ENCODE measurements around the gene CIT. TPM values are rescaled to one million over a fixed set of nuclear protein-coding genes. Genes with fewer than 3 reads are reported as not detected.

Gene CIT, protein sequence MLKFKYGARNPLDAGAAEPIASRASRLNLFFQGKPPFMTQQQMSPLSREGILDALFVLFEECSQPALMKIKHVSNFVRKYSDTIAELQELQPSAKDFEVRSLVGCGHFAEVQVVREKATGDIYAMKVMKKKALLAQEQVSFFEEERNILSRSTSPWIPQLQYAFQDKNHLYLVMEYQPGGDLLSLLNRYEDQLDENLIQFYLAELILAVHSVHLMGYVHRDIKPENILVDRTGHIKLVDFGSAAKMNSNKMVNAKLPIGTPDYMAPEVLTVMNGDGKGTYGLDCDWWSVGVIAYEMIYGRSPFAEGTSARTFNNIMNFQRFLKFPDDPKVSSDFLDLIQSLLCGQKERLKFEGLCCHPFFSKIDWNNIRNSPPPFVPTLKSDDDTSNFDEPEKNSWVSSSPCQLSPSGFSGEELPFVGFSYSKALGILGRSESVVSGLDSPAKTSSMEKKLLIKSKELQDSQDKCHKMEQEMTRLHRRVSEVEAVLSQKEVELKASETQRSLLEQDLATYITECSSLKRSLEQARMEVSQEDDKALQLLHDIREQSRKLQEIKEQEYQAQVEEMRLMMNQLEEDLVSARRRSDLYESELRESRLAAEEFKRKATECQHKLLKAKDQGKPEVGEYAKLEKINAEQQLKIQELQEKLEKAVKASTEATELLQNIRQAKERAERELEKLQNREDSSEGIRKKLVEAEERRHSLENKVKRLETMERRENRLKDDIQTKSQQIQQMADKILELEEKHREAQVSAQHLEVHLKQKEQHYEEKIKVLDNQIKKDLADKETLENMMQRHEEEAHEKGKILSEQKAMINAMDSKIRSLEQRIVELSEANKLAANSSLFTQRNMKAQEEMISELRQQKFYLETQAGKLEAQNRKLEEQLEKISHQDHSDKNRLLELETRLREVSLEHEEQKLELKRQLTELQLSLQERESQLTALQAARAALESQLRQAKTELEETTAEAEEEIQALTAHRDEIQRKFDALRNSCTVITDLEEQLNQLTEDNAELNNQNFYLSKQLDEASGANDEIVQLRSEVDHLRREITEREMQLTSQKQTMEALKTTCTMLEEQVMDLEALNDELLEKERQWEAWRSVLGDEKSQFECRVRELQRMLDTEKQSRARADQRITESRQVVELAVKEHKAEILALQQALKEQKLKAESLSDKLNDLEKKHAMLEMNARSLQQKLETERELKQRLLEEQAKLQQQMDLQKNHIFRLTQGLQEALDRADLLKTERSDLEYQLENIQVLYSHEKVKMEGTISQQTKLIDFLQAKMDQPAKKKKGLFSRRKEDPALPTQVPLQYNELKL (N-terminal part only)
- total RNA-seq: 10 to 100 TPM in 1 of 5 experiments, 1 to 10 TPM in 4; 1.6 to 69.9 (median 3.6) TPM
- under 1 TPM; 0.43 to 0.63 TPM for polyA plus RNA-seq
- 4.8 reads per million, percentile 23 among the genes with 10 or more reads in this experiment for total RNA-seq

DNA sequence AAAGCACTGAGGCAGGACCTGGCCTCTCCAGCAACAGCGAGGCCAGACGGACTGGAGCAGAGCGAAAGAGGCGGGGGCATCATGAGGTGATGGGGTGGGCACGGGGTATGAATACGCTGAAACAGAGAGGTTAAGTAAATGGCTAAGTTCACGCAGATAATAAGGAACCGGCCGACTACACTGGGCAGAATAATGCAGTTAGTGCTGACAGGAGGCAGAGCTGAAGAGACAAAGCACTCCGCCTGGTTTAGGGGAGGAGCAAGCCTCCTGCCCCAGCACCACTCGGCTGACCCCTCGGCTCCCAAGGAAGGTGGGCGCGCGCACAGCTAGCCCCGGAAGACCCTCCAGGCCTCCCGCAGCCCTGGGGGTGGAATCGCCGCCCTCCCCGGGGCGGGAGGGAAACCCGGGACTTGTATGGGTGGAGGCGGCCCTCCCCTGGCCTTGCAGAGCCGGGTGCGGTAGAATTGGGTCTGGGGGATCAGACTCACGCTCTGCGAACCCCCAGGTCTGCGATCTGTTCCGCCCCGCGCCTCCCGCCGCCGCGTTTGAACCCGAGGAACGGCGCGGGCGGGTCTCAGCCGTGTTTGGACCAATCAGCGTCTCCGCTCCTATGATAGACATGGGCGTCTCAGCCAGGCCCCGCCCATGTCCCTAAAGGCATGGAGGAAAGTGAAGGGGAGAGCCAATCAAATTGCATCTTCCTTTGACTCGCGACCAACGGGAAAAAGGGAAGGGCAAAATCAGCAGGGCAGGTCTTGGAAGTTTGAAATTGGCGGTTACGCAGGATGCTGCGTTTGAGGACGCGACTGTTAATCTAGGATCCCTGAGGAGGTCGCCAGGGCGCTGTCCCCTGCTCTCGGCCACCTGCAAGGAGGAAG is at the start of gene CIT:
Gene CIT (minus strand): TSS at position 560 of the 878 bp plus-strand sequence. CDS start 1,152 bp downstream, outside the sequence.
- H3K4me1 Mint-ChIP-seq: peaks cover 10 to 27% (median 15%) of the 10 kb centered on the region in 7 donors
- CTCF ChIA-PET: no interaction called here
- peaks cover 0 to 3% (median 0%) of the 10 kb centered on the region in 3 experiments for H3K36me3 ChIP-seq (ENCODE audit: control insufficient read depth in 2 of 3, insufficient read depth in 3 of 3, low read length in 3 of 3)
- POLR2A ChIA-PET: interaction anchor here (1.0 kb wide), 1 partner anchor 46 kb away, joined by 3 read pairs; no protein-coding TSS in a partner anchor
- intact Hi-C loops (cut with micrococcal nuclease): loop anchor here (1.0 to 2.0 kb wide), 5 partner anchors 112 to 1500 kb away; partner anchors contain the start of genes BICDL1 (in 1 of the 2), PRKAB1 (in 1 of the 2) and SUDS3 (in 1 of the 2)
- H3K4me3 Mint-ChIP-seq: peak within 1 kb of the TSS; percentile 78 to 97 (median 88)
- peaks cover 0 to 10% (median 0%) of the 10 kb centered on the region in 5 donors for H3K36me3 Mint-ChIP-seq
- H3K27me3 ChIP-seq (ENCODE audit: control insufficient read depth in 2 of 2, insufficient read depth in 2 of 2, low read length in 2 of 2): no peaks in the 10 kb centered on the region
- ATAC-seq (peak; percentile 100), DNase-seq (peak; percentile 71 to 86 (median 81))
- H3K4me1 ChIP-seq (ENCODE audit: control insufficient read depth in 2 of 2, insufficient read depth in 2 of 2, low read length in 2 of 2): no peaks in the 10 kb centered on the region
- H3K4me3 ChIP-seq (ENCODE audit: low read length): peak within 1 kb of the TSS; percentile 86
- no peaks in the 10 kb centered on the region for H3K9me3 ChIP-seq (ENCODE audit: control insufficient read depth in 2 of 3, low read length in 3 of 3)
- peak within 1 kb of the TSS; percentile 58 for H3K27ac ChIP-seq (ENCODE audit: low read depth, low read length)
- peaks cover 0 to 14% (median under 1%) of the 10 kb centered on the region in 5 donors for H3K27me3 Mint-ChIP-seq
- H3K27ac Mint-ChIP-seq: peak within 1 kb of the TSS in 8 of 9 donors; percentile 5 to 83 (median 37)
- no peaks in the 10 kb centered on the region for H3K9me3 Mint-ChIP-seq

DNA sequence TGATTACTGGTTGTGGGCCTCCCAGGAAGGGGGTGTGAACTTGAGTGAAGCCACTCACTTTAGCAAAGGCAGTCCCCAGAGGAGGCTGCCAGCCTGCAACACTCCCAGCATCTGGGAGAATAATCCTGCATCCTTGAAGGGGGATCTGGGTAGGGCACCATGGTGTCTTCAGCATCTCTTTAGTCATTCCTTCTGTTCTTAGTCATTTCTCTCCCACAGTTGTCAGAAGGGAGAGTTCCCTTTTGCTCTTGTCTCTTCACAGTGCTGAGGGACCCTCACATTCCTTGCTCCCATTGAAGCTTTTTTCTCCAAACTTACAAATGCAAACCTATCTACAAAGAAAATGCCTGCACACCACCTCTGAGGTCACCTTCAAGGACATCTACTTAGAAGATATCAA is 48.1 kb upstream of the CIT start:
- Histone ChIP-seq H3K36me3 (ENCODE audit: control insufficient read depth in 2 of 3, insufficient read depth in 3 of 3, low read length in 3 of 3) (no peaks in the 10 kb centered on the region), H3K27me3 (ENCODE audit: control insufficient read depth in 2 of 2, insufficient read depth in 2 of 2, low read length in 2 of 2) (no peaks in the 10 kb centered on the region), H3K4me3 (ENCODE audit: low read length) (no peak overlapping the region), H3K27ac (ENCODE audit: low read depth, low read length) (no peak overlapping the region), H3K4me1 (ENCODE audit: control insufficient read depth in 2 of 2, insufficient read depth in 2 of 2, low read length in 2 of 2) (no peaks in the 10 kb centered on the region), H3K9me3 (ENCODE audit: control insufficient read depth in 2 of 3, low read length in 3 of 3) (no peaks in the 10 kb centered on the region)
- DNase-seq (no peak), ATAC-seq (no peak)
- CTCF ChIA-PET: no interaction called here
- peaks cover 0 to 27% (median 3%) of the 10 kb centered on the region in 5 donors for H3K27me3 Mint-ChIP-seq
- no peaks in the 10 kb centered on the region for H3K36me3 Mint-ChIP-seq
- no peaks in the 10 kb centered on the region for H3K9me3 Mint-ChIP-seq
- no peak overlapping the region for H3K4me3 Mint-ChIP-seq
- no peak overlapping the region for H3K27ac Mint-ChIP-seq
- no peaks in the 10 kb centered on the region for H3K4me1 Mint-ChIP-seq
- intact Hi-C loops (cut with micrococcal nuclease): no loop called here
- POLR2A ChIA-PET: no interaction called here

DNA sequence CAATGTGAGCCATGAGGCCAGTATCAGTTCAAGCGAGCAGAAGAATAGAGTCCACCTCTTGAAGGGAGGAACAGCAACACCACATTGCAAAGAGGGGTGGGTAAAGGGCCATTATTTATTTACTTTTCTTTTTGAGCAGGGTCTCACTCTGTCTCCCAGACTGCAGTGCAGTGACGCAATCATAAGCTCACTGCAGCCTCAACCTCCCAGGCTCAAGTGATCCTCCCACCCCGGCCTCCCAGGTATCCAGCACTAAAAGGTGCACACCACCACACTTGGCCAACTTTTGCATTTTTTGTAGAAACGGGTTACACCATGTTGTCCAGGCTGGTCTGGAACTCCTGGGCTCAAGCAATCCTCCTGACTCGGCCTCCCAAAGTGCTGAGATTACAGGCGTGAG is 42.9 kb upstream of the CIT start:
- H3K36me3 ChIP-seq (ENCODE audit: control insufficient read depth in 2 of 3, insufficient read depth in 3 of 3, low read length in 3 of 3): no peaks in the 10 kb centered on the region
- intact Hi-C loops (cut with micrococcal nuclease): no loop called here
- H3K27me3 ChIP-seq (ENCODE audit: control insufficient read depth in 2 of 2, insufficient read depth in 2 of 2, low read length in 2 of 2): no peaks in the 10 kb centered on the region
- H3K4me1 Mint-ChIP-seq: no peaks in the 10 kb centered on the region
- DNase-seq (no peak), ATAC-seq (no peak)
- CTCF ChIA-PET: no interaction called here
- H3K27ac Mint-ChIP-seq: no peak overlapping the region
- H3K27me3 Mint-ChIP-seq: peaks cover 0 to 20% (median 3%) of the 10 kb centered on the region in 5 donors
- H3K36me3 Mint-ChIP-seq: no peaks in the 10 kb centered on the region
- no peak overlapping the region for H3K4me3 Mint-ChIP-seq
- H3K27ac ChIP-seq (ENCODE audit: low read depth, low read length): no peak overlapping the region
- no peaks in the 10 kb centered on the region for H3K9me3 ChIP-seq (ENCODE audit: control insufficient read depth in 2 of 3, low read length in 3 of 3)
- no peak overlapping the region for H3K4me3 ChIP-seq (ENCODE audit: low read length)
- no peaks in the 10 kb centered on the region for H3K4me1 ChIP-seq (ENCODE audit: control insufficient read depth in 2 of 2, insufficient read depth in 2 of 2, low read length in 2 of 2)
- H3K9me3 Mint-ChIP-seq: no peaks in the 10 kb centered on the region
- POLR2A ChIA-PET: no interaction called here

DNA sequence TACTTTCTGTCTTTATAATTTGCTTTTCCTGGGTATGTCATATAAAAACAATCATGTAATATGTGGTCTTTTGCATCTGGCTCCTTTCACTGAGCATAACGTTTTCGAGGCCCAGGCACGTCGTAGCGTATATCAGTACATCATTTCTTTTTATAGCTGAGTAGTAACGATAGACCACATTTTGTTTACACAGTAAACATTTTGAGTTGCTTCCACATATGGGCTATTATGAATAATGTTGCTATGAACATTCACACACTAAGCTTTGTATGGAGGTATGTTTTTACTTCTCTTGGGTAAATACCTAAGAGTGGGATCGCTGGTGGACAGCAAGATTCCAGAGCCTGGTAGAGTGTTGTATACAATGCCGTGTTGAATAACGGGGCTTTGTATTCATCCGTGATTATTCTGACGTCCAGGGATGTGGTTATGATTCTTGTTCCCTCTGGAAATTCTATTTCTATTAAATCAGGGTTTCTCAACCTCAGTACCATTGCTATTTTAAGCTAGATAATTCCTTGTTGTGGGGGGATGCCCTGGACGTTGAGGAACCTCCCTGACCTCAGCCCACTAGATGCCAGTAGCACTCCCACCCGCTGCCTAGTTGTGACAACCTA is 38.9 kb upstream of the CIT start:
- no peaks in the 10 kb centered on the region for H3K36me3 ChIP-seq (ENCODE audit: control insufficient read depth in 2 of 3, insufficient read depth in 3 of 3, low read length in 3 of 3)
- no peaks in the 10 kb centered on the region for H3K4me1 ChIP-seq (ENCODE audit: control insufficient read depth in 2 of 2, insufficient read depth in 2 of 2, low read length in 2 of 2)
- H3K4me3 ChIP-seq (ENCODE audit: low read length): no peak overlapping the region
- H3K27ac ChIP-seq (ENCODE audit: low read depth, low read length): no peak overlapping the region
- Mint-ChIP-seq H3K36me3 (no peaks in the 10 kb centered on the region), H3K4me3 (no peak overlapping the region), H3K27ac (no peak overlapping the region), H3K27me3 (peaks cover 0 to 7% (median 1%) of the 10 kb centered on the region in 5 donors), H3K4me1 (no peaks in the 10 kb centered on the region), H3K9me3 (no peaks in the 10 kb centered on the region)
- no peaks in the 10 kb centered on the region for H3K9me3 ChIP-seq (ENCODE audit: control insufficient read depth in 2 of 3, low read length in 3 of 3)
- CTCF ChIA-PET: interaction anchor here (0.6 kb wide), 1 partner anchor 19 kb away, joined by 5 read pairs; no protein-coding TSS in a partner anchor
- POLR2A ChIA-PET: no interaction called here
- no peak for ATAC-seq
- intact Hi-C loops (cut with micrococcal nuclease): no loop called here
- DNase-seq: no peak
- H3K27me3 ChIP-seq (ENCODE audit: control insufficient read depth in 2 of 2, insufficient read depth in 2 of 2, low read length in 2 of 2): no peaks in the 10 kb centered on the region

DNA sequence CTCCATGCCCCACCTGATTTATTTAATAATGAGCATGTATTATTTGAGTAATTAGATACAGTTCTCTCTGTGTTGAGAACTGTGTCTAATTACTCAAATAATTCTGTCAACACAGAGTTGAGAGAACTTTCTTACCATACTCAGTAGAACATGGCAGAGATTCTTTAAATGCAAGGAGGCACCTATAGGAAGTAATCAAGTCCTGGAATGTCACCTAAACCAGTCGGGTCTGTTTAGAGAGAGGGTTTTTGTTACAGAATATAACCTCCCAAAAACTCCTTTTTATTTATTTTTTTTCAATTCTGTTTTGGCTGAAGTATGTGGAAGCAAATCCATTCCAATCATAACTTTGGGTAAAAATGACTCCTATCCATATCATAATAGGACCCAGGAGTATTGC is 37.5 kb upstream of the CIT start:
- no peak for DNase-seq
- Histone ChIP-seq H3K9me3 (ENCODE audit: control insufficient read depth in 2 of 3, low read length in 3 of 3) (no peaks in the 10 kb centered on the region), H3K27me3 (ENCODE audit: control insufficient read depth in 2 of 2, insufficient read depth in 2 of 2, low read length in 2 of 2) (no peaks in the 10 kb centered on the region), H3K27ac (ENCODE audit: low read depth, low read length) (no peak overlapping the region), H3K4me3 (ENCODE audit: low read length) (no peak overlapping the region), H3K36me3 (ENCODE audit: control insufficient read depth in 2 of 3, insufficient read depth in 3 of 3, low read length in 3 of 3) (no peaks in the 10 kb centered on the region), H3K4me1 (ENCODE audit: control insufficient read depth in 2 of 2, insufficient read depth in 2 of 2, low read length in 2 of 2) (no peaks in the 10 kb centered on the region)
- peaks cover 0 to 9% (median 0%) of the 10 kb centered on the region in 5 donors for H3K27me3 Mint-ChIP-seq
- H3K4me1 Mint-ChIP-seq: no peaks in the 10 kb centered on the region
- ChIA-PET CTCF (no interaction called here), POLR2A (no interaction called here)
- ATAC-seq: no peak
- H3K9me3 Mint-ChIP-seq: no peaks in the 10 kb centered on the region
- H3K36me3 Mint-ChIP-seq: no peaks in the 10 kb centered on the region
- no peak overlapping the region for H3K27ac Mint-ChIP-seq
- no peak overlapping the region for H3K4me3 Mint-ChIP-seq
- intact Hi-C loops (cut with micrococcal nuclease): no loop called here
